Omental fat pad (tissue), 4 donors: ENCODE measurements around the gene RTN4R. TPM values are rescaled to one million over a fixed set of nuclear protein-coding genes. Genes with fewer than 3 reads are reported as not detected.

ENCODE experiments used
- ATAC-seq: fragments of 150-250 bp; one replicate; pipeline ENCODE4 v1.9.1; 2016; ENCODE audit warnings: mild to moderate bottlenecking, moderate library complexity; ENCODE audit not compliant: low FRiP score
- DNase-seq: peaks from one replicate; pipeline ENCODE4 v3.0.0-alpha.2; 2019; ENCODE audit warnings: low spot score
- CTCF ChIP-seq, 3 donors: fragments of 450-650 bp; IDR thresholded peaks; one replicate each; pipeline ENCODE4 v1.5.1; 2016 to 2017; ENCODE audit warnings: antibody characterized with exemption in 3 of 3, mild to moderate bottlenecking in 3 of 3, moderate library complexity in 2 of 3
- total RNA-seq, 4 donors: library from RNA; depleted of rRNA; stranded (reverse); fragments of >200 nt; gene quantifications; one replicate each; pipeline ENCODE4 v1.1.0, GENCODE V29; 2016

RTN4R gene
- total RNA-seq, 4 donors from 2014 or later: 0.25 to 2.3 (median 1.3) TPM

GRCh38 chr22:20222764-20223420, 45.2 kb downstream of the RTN4R start:
- DNase-seq (no peak), ATAC-seq (no peak)
- no peak for TF ChIP-seq CTCF (IDR thresholded peaks at IDR 0.05)

- TF ChIP-seq CTCF (IDR thresholded peaks at IDR 0.05): no peak
- ATAC-seq (no peak), DNase-seq (no peak)
Observed at GRCh38 chr22:20221421-20222340, 46.4 kb downstream of the RTN4R start.

- ATAC-seq (no peak), DNase-seq (no peak)
- TF ChIP-seq CTCF (IDR thresholded peaks at IDR 0.05): no peak
Observed at GRCh38 chr22:20220629-20221026, 47.5 kb downstream of the RTN4R start.

GRCh38 chr22:20219667-20220628, 48.2 kb downstream of the RTN4R start:
- no peak for TF ChIP-seq CTCF (IDR thresholded peaks at IDR 0.05)
- DNase-seq: no peak
- no peak for ATAC-seq

- no peak for DNase-seq
- ATAC-seq: no peak
- TF ChIP-seq CTCF (IDR thresholded peaks at IDR 0.05): no peak
Observed at GRCh38 chr22:20218987-20219386, 49.1 kb downstream of the RTN4R start.

- DNase-seq: no peak
- TF ChIP-seq CTCF (IDR thresholded peaks at IDR 0.05): no peak
- ATAC-seq: no peak
Observed at GRCh38 chr22:20218326-20218872, 49.7 kb downstream of the RTN4R start.
